ENCODE measurements around the gene MKRN1. TPM values are rescaled to one million over a fixed set of nuclear protein-coding genes. Genes with fewer than 3 reads are reported as not detected.
"Not testable (repeated sequence)": the region's sequence is repeated elsewhere in the genome, so short reads cannot be mapped to it uniquely, and the experiment has no call there.

Gene MKRN1
- total RNA-seq, 2 donors from 2014 or later = 39.7 to 62.1 TPM

- Histone ChIP-seq H3K27me3 (replicated peaks; ENCODE audit: insufficient read depth) (no peaks in the 10 kb centered on the region), H3K36me3 (no peaks in the 10 kb centered on the region), H3K4me3 (no peak overlapping the region), H3K27ac (peak overlapping the region; percentile 72 to 75), H3K9me3 (no peaks in the 10 kb centered on the region), H3K4me1 (ENCODE audit: control insufficient read depth in 1 of 2, low read depth in 2 of 2) (peaks cover 10 to 19% of the 10 kb centered on the region in 2 donors)
- ATAC-seq (ENCODE audit: insufficient number of reproducible peaks, low FRiP score, low read depth) (peak; percentile 53), DNase-seq (ENCODE audit: low spot score) (no peak)
- TF ChIP-seq CTCF (IDR thresholded peaks at IDR 0.05) = peak; percentile 9
Measured at GRCh38 chr7:140506788-140507464, 27.6 kb upstream of the MKRN1 start.

DNA sequence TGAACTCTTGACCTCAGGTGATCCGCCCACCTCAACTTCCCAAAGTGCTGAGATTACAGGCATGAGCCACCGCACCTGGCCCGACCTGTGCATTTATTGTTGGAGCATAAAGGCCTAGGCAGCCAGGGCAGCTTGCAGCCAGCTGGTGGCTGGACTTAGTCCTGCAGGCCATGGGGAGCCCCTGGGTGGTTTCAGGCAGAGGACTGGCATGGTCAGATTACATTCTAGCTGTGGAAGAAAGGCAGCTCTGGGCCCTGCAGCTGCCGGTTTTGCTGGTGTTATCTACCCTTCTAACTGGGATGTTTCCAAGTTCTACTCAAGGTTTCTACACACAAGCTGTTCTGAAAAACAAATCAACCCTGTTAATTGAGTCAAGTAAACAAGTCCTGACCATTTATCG lies 22.7 kb upstream of the MKRN1 start:
- Histone ChIP-seq H3K4me3 (no peak overlapping the region), H3K27me3 (replicated peaks; ENCODE audit: insufficient read depth) (no peaks in the 10 kb centered on the region), H3K27ac (no peak overlapping the region), H3K9me3 (no peaks in the 10 kb centered on the region), H3K36me3 (no peaks in the 10 kb centered on the region), H3K4me1 (ENCODE audit: control insufficient read depth in 1 of 2, low read depth in 2 of 2) (peaks cover 7 to 9% of the 10 kb centered on the region in 2 donors)
- DNase-seq (ENCODE audit: low spot score) = no peak
- no peak for TF ChIP-seq CTCF (IDR thresholded peaks at IDR 0.05)
- ATAC-seq (ENCODE audit: insufficient number of reproducible peaks, low FRiP score, low read depth) = no peak

DNA sequence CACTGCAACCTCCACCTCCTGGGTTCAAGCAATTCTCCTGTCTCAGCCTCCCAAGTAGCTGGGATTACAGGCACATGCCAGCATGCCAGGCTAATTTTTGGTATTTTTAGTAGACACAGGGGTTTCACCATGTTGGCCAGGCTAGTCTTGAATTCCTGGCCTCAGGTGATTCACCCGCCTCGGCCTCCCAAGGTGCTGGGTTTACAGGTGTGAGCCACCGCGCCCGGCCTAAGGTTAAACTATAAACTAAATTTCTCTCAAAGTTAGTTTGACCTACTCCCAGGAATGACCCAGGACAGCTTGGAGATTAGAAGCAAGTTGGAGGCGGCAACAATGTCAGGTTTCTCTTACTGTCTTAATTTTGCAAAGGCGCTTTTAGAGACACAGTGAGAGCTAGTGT lies 18.5 kb upstream of the MKRN1 start:
- not testable (repeated sequence) for H3K36me3 ChIP-seq; H3K27ac ChIP-seq; DNase-seq (ENCODE audit: low spot score); H3K9me3 ChIP-seq; H3K4me3 ChIP-seq; ATAC-seq (ENCODE audit: insufficient number of reproducible peaks, low FRiP score, low read depth); H3K4me1 ChIP-seq (ENCODE audit: control insufficient read depth in 1 of 2, low read depth in 2 of 2); H3K27me3 ChIP-seq (replicated peaks; ENCODE audit: insufficient read depth)

GRCh38 chr7:140497241-140497769 lies 18.0 kb upstream of the MKRN1 start:
- Histone ChIP-seq H3K4me3 (no peak overlapping the region), H3K4me1 (ENCODE audit: control insufficient read depth in 1 of 2, low read depth in 2 of 2) (no peaks in the 10 kb centered on the region), H3K9me3 (no peaks in the 10 kb centered on the region), H3K36me3 (no peaks in the 10 kb centered on the region), H3K27me3 (replicated peaks; ENCODE audit: insufficient read depth) (no peaks in the 10 kb centered on the region), H3K27ac (no peak overlapping the region)
- DNase-seq (ENCODE audit: low spot score) (no peak), ATAC-seq (ENCODE audit: insufficient number of reproducible peaks, low FRiP score, low read depth) (no peak)
- TF ChIP-seq CTCF (IDR thresholded peaks at IDR 0.05) = no peak

- TF ChIP-seq CTCF (IDR thresholded peaks at IDR 0.05) = no peak
- no peaks in the 10 kb centered on the region for H3K27me3 ChIP-seq (replicated peaks; ENCODE audit: insufficient read depth)
- H3K4me1 ChIP-seq (ENCODE audit: control insufficient read depth in 1 of 2, low read depth in 2 of 2) = no peaks in the 10 kb centered on the region
- no peaks in the 10 kb centered on the region for H3K36me3 ChIP-seq
- H3K9me3 ChIP-seq = no peaks in the 10 kb centered on the region
- no peak overlapping the region for H3K27ac ChIP-seq
- H3K4me3 ChIP-seq = no peak overlapping the region
- DNase-seq (ENCODE audit: low spot score) = no peak
- no peak for ATAC-seq (ENCODE audit: insufficient number of reproducible peaks, low FRiP score, low read depth)
Measured at GRCh38 chr7:140495514-140496097, 16.3 kb upstream of the MKRN1 start.
